HG02943 (cell line): ENCODE data around the gene TECPR2.
A peak's percentile ranks its signal among the peaks of the same experiment; 100 is the strongest.
"Not testable (repeated sequence)": the region's sequence is repeated elsewhere in the genome, so short reads cannot be mapped to it uniquely, and the experiment has no call there.

Experiments
- ATAC-seq: cut with Tn5 transposase; IDR thresholded peaks from one replicate; pipeline ENCODE4 v1.9.1; 2021; ENCODE audit warnings: mild to moderate bottlenecking, low read depth, moderate library complexity; ENCODE audit not compliant: unreplicated experiment

TECPR2 gene

DNA sequence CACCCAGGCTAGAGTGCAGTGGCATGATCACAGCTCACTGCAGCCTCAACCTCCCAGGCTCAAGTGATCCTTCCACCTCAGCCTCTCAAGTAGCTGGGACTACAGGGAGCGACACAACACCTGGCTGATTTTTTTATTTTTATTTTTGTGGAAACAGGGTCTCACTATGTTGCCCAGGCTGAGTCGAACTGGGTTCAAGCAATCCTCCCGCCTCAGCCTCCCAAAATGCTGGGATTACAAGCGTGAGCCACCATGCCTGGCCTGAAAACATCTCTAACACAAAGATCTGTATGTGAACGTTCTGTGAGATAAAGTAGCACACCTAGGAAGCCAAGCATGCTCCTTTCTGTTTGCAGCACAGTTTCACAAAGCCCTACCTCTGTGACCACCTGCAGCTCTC lies 157.0 kb downstream of the TECPR2 start:
- not testable (repeated sequence) for ATAC-seq

DNA sequence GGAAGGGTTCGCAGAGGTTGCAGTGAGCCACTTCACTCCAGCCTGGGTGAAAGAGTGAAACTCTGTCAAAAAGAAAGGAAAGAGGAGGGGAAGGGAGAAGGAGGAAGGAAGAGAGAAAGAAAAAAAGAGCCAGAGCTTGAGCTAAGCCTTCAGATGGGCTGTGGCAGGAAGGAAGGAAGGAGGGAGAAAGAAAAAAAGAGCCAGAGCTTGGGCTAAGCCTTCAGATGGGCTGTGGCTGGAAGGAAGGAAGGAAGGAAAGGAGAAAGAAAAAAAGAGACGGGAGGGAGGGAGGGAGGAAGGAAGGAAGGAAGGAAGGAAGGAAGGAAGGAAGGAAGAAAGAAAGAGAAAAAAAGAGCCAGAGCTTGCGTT lies 160.4 kb downstream of the TECPR2 start:
- no peak for ATAC-seq

DNA sequence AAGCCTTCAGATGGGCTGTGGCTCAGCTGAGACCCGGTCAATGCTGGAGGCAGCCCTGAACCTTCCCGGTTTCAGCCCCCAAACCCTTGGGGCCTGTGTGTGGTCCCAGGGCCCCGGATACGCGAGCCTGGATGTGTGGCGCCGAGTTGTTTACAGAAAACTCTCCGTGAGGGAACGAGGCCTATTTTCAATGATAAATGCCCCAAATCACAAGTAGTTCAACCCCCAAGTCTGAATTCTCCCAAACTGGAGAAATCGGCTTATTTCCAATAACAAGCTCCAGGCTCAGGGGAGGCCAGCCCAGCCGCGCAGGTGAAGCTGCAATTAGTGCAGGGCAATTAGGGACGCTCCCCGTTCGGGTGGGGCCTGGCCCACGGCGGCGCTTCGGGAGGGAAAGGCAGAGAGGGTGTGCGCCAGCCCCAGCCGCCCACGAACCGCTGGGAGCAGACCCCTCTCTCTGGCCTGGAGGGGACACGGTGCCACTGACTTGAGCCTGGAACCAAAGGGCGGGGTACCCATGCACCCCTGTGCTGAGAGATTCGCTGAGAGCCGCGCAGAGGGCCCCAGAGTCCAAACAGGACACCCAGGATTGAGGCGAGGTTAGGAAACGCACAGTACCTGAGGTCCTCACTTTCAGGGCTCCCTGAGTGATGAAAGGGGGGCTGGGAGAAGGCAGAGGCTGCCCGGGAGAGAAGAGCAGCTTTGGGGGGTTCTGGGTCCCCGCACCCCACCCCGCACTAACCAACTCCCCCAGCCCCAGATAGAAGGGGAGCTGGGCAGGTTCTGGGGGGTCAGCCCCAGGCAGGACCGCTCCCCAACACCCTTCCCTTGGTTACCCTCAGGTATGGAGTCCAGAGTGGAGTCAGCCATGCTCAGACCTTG lies 161.1 kb downstream of the TECPR2 start:
- no peak for ATAC-seq

DNA sequence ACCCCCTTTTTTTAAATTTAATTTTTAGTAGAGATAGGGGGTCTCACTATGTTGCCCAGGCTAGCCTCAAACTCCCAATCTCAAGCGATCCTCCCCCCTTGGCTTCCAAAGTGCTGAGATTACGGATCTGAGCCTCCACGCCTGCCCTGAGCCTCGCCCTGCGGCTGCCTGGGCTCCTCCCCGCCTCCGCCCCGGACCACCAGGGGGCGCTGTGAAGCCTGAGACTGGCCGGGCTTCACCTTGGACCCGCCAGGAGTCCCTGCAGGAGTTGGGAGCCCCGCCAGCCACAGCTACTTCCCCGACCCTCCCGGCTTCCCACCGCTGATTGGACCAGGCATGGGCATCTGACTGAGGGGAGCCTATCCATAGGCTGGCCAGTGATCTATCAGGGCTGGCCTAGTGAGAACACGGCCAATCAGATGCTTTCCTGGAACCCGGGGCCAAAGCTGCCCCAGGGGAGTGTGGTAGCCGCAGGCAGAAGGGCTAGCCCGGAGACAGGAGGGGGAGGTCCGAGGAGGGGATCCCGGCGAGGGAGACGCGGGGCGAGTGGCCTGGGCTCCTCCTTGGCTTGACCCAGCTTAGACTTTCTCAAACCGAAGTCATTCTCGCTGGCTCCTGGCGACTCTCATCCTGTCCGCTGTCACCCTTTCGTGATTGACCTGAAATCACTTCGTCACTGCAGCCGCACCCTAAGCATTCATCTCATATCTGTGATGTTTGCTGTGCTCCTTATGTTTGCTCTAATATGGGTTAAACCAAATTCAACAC lies 161.9 kb downstream of the TECPR2 start:
- peak; percentile 95 for ATAC-seq

DNA sequence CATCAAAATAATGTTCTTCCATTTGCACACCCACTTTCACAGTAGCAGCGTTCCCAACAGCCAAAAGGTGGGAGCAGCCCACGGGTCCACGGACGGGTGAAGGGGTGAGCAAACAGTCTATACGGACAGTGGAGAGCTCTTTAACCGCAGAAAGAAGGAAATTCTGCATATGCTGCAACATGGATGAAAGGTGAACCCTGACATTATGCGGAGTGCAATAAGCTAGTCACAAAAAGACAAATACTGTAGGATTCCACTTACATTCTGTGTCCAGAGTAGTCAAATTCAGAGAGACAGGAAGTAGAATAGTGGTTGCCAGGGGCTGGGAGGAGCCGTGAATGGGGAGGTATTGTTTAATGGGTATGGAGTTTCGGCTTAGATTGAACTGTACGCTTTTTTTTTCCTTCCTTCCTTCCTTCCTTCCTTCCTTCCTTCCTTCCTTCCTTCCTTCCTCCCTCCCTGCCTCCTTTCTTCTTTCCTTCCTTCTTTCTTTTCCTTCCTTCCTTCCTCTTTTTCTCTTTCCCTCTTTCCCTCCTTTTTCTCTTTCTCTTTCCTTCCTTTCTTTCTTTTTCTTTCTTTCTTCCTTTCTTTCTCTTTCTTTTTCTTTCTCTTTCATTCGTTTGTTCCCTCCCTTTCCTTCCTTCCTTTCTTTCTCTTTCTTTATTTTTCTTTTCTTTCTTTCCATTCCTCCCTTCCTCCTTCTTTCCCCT lies 162.6 kb downstream of the TECPR2 start:
- peak; percentile 10 for ATAC-seq

DNA sequence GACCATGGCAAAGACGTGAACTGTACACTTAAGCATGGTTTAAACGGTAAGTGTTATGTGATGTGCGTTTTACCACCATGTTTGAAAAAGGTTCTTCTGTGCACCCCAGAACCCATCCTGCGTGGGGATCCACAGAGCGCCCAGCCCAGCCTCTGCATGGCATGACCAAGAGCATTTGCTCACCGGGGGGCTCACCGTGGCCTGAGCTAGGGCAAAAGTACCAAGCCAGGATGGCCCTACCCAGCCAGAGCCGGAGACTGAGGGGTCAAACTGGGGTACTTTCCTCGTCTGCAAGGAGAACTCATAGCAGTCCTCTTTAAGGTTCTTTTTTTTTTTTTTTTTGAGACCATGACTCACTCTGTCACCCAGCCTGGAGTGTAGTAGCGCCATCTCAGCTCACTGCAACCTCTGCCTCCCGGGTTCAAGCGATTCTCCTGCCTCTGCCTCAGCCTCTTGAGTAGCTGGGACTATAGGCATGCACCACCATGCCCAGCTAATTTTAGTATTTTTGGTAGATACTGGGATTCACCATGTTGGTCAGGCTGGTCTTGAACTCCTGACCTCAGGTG lies 163.3 kb downstream of the TECPR2 start:
- ATAC-seq, result no peak

DNA sequence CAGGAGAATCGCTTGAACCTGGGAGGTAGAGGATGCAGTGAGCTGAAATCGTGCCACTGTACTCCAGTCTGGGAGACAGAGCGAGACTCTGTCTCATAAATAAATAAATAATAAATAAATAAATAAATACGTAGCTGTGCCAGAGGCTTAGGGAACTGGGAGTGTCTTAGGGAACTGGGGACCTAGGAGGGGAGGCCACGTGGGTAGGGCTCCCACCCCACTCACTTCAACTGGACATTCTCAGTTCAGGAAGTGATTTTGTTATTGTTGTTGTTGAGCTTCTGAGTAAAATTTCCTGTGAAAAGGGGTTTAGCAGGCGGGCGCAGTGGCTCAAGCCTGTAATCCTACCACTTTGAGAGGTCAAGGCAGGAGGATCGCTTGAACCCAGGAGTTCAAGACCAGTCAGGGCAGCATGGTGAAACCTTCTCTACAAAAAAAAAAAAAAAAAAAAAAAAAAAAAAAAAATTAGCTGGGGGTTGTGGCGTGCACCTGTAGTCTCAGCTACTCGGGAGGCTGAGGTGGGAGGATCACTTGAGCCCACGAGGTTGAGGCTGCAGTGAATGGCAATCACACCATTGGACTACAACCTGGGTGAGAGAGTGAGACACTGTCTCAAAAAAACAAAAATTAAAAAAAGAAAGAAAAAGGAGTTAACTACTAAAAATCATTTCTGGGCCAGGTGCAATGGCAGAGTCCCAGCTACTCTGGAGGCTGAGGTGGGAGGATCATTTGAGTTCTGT lies 165.9 kb downstream of the TECPR2 start:
- ATAC-seq, result no peak

DNA sequence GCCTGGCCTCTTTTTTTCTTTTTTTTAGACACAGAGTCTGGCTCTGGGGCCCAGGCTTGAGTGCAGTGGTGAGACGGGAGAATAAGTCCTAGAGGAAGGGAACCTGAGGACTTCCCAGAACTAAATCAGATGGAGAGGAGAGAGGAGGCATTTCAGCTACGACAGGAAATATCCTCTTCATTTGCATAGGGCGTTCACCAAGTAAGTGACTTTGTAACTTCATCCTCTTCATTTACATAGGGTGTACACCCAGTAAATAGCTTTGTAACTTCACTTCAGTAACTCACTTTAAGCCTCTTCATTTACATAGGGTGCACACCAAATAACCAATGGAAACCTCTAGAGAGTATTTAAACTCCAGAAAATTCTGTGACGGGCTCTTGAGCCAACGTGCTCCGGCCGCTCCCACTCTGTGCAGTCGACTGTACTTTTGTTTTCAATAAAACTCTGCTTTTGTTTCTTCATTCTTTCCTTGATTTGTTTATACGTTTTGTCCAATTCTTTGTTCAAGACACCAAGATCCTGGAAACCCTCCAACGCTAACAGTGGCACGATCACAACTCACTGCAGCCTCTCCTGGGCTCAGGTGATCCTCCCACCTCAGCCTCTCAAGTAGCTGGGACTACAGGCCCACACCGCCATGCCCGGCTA lies 168.2 kb downstream of the TECPR2 start:
- ATAC-seq, result no peak

DNA sequence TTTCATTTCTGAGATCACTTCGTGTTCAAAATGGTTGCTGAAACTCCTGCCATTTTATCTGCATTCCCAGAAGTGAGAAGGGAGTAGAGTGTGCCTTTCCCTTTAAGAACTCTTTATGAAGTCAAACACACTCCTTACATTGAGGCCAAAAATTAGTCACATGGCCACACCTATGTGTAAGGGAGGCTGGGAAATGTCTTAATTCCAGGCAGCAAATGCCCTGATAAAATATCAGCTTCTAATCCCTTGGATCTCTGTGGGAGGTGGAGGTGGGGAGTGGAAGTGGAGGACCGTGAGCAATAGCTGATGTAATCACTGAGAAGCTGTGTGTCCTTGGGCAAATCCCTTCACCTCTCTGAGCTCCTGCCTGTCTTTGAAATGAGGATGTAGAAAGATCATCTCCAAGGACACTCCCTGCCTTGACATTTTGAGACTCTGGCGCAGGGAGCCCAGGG lies 169.5 kb downstream of the TECPR2 start:
- no peak for ATAC-seq

DNA sequence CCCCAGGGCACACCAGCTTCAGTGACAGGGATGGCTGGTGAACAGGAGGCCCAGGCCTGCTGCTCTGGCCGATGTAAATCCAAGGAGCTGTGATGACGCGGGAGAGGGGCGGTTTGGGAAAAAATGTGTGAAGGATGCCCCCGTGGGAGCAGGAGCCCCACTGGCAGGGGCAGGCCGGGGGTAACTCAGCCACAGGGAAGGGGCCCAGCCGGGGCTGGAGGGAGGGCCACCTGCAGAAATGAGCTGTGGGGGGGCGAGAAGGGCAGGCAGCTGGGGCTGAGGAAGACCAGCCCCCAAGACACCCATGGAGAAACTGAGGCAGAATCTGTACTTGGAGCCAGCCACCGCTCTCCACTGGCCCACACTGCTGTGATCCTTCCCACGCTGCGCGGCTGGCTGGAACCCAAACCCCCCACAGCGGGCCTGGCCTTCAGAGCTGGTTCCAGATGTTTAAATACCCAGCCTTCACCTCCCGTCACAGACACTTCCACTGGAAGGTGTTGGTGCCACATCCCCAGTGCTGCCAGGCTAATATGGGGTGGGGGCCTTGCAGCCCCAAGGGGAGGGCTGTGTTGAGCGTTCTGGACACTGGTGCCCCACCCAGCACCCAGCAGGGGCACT lies 175.3 kb downstream of the TECPR2 start:
- ATAC-seq, result no peak

DNA sequence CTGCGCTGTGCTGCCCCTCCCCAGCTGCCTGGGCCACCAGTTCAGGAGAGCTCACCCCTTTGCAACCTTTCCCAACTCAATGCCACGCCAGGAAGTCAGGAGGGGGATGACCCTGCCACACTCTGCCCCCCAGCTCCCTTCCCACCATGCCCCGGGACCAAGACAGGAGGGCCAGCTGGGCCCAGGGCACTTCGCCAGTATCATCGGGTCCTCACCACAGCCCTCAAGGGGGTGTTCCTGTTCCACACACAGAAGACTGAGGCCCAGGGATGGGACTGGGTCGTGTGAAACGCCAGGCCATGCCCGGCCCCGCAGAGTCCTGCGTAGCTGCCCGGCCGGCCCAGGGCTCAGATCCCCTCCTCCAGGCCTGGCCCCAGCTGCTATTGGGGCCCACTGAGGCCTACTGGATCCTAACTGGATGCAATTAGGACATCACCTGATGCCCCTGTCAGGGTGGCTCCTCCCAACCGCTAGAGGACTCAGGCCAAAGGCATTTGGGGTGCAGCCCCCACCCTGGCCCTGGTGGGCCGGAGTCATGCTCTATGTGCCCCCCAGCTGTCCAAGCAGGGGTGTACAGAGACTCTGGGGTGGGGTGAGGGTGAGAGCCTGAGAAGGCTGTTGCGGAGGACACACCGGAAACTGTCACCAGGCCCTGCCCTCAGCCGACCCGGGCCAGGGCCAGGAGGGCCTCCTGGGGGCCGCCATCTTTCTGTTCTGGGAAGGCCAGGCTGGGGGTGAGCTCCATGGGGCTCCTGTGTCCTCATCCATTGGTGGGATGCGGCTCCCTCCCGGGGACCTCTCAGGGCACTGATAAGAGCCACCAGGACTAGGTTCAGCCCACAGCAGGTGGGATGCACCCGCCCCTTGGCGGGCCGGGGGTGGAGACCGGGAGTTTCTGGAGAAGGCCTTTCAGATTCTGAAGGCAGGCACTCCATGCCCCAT lies 176.1 kb downstream of the TECPR2 start:
- no peak for ATAC-seq

DNA sequence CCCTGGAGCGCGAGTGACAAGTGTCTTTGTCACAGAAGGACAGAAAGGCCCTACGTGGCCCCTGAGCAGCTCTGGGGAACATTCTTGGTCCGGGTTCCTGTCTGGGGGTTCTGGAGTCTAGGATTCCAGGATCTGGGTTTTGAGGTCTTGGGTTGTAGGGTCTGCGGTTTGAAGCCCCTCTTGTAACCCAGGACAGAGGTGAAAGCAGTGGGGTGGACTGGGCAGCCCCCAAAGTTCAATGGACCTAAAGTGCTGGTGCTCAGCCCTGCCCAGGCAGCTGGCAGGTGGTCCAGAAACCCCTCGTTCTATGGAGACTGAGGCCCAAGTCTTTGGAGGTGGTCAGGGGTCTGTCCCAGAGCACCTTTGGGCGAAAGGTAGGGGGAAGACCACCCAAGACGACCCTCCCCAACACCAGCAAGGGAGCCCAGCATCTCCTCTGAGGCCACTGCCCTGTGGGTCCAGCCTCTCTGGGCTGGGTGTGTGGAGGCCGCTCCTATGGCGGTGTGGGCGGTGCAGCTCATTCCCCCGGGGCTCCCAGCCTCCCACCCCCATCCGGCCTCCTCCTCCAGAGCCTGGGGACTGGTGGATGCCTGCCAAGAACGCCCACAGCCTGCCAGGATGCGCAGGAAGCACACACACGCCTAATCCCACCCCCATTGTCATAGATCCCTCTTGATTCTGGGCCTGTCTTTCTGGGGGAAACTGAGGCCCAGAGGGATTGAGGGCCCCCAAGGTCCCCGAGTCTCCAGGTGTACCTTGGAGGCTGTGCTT lies 177.0 kb downstream of the TECPR2 start:
- no peak for ATAC-seq

DNA sequence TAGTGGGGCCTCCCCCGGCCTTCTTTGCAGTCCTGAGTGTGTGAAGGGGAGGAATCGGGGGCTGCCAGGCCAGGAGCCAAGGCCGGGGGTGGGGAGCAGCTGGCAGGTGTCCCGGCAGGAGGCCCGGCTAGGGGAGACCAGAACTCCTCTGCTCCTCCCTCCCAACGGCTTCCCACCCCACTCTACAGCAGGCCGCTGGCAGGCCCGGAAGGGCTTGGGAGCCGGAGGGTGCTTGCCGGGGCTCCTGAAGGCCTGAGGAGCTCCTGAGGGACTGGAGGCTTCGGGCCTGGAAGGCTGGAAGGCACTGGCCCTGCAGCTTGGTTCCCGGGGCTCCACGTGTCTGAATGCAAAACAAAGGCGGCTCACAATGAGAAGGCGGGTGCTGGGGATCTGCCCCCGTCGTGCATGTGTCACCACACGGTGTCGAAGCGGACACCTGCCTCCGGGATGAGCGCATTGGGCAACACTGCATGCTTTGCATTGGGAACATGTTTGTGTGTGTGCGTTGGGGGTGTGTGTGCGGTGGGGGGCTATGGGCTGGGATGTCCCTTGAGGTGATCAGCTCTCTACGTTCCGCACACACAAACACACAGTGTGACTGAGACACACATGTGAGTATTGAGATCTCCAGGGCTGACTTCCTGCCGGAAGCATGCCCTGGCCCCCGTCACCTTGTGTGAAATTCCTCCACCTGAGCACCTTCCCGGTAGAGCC lies 177.7 kb downstream of the TECPR2 start:
- no peak for ATAC-seq

DNA sequence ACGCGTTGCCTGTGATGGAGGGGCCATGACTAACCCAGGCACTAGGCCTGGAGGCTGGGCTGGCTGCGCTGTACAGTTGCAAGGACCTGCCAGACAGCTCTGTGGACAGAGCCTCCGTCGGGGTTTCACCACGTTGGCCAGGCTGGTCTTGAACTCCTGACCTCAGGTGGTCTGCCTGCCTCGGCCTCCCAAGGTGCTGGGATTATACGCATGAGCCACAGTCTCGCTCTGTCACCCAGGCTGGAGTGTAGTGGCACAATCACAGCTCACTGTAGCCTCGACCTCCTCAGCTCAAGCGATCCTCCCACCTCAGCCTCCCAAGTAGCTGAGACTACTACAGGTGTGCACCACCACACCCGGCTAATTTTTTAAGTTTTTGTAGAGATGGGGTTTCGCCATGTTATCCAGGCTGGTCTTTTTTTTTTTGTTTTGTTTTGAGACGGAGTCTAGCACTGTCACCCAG lies 178.3 kb downstream of the TECPR2 start:
- not testable (repeated sequence) for ATAC-seq

DNA sequence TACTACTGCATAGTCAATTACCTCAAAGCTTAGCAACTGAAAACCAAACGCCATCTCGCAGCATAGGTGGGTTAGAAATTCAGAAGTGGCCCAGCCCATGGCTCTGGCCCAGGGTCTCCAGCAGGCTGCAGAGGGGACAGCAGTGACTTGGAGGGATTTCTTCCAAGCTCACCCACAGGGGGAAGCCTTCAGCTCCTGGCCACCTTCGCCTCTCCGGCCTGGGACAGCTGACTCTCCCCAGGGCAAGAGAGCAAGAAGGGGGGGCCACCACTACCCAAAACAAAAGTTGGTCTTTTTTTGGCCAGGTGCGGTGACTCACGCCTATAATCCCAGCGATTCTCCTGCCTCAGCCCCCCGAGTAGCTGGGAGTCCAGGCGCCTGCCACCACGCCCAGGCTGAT lies 179.0 kb downstream of the TECPR2 start:
- ATAC-seq, result no peak

DNA sequence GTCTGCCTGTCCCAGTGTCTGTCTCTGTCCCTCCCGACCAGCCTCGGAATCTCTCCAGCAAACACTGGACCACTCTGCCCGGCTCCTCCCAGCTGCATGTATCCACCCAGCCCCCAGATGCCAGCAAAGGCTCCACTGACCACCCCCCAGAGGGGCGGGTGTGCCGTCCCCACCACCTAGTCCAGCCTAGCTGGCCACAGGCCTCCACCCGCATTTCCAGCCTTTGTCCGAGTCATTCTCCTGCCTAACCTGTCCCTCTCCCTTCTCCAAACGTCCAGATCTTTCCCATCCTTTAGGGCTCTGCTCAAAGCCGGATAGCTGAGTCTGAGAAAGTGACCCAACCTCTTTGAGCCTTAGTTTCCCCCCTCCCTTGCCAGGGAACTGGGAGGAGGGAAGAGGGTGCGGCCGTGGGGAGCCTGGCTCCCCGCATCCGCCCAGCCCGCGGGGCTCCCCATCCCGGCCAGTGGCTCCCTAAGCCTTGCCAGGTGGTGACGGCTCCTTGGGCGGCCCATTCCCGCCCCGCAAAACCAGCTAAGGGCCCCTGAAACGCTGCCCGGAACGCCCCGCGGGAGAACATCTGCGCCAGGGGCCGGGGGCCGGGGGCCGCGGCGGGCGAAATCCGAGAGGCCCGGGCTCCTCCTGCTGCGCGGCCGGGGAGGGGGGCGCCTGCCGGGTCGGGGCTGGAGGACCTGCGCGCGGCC lies 181.5 kb downstream of the TECPR2 start:
- no peak for ATAC-seq
